ENCODE data around the gene TMEM117.

DNA sequence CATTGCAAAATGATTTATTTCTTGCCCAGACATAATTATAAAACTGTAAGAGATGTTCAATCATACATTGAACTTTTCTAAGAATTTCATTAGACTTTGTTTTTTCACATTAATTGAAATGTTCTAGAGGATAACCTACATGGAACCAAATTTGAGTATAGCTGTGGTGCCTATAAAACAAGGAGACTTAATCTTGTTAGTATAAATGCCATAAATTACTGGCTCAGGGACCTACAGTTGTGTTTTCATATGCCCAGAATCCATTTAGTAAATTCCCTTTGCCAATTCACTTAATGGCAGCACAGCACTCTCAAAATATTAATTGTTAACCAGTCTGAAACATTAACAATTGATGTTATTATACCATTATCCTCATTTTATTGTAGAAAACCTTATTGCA, 551.7 kb downstream of the TMEM117 start:
- TF ChIP-seq, protein P1, sequence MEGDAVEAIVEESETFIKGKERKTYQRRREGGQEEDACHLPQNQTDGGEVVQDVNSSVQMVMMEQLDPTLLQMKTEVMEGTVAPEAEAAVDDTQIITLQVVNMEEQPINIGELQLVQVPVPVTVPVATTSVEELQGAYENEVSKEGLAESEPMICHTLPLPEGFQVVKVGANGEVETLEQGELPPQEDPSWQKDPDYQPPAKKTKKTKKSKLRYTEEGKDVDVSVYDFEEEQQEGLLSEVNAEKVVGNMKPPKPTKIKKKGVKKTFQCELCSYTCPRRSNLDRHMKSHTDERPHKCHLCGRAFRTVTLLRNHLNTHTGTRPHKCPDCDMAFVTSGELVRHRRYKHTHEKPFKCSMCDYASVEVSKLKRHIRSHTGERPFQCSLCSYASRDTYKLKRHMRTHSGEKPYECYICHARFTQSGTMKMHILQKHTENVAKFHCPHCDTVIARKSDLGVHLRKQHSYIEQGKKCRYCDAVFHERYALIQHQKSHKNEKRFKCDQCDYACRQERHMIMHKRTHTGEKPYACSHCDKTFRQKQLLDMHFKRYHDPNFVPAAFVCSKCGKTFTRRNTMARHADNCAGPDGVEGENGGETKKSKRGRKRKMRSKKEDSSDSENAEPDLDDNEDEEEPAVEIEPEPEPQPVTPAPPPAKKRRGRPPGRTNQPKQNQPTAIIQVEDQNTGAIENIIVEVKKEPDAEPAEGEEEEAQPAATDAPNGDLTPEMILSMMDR (IDR thresholded peaks at IDR 0.05) = no peak
- no peak for TF ChIP-seq POLR2A (IDR thresholded peaks at IDR 0.05)
